Uterus (tissue), 2 donors: ENCODE results near the gene KDM6A.

Experiments
- CTCF ChIP-seq, 4 experiments: fragments of 200-600 bp in 2 of 4; fragments of 450-650 bp in 2 of 4; sonication (generic) in 2 of 4; IDR thresholded peaks; one replicate each; pipeline ENCODE4 v1.5.1; 2016 to 2019; ENCODE audit warnings: antibody characterized with exemption in 4 of 4, mild to moderate bottlenecking in 2 of 4, moderate library complexity in 1 of 4
- POLR2A ChIP-seq, 2 donors: fragments of 450-650 bp; IDR thresholded peaks; one replicate each; pipeline ENCODE4 v1.6.1; 2016; ENCODE audit warnings: antibody characterized with exemption in 2 of 2, mild to moderate bottlenecking in 1 of 2, moderate library complexity in 1 of 2

GRCh38 chrX:45001048-45001447 lies 128.1 kb downstream of the KDM6A start:
- TF ChIP-seq POLR2A (IDR thresholded peaks at IDR 0.05) (no peak), CTCF (IDR thresholded peaks at IDR 0.05) (no peak)
